Posterior vena cava (tissue), 2 donors: Measurements from ENCODE around the gene DIP2A. TPM values are rescaled to one million over a fixed set of nuclear protein-coding genes. Genes with fewer than 3 reads are reported as not detected.

Source experiments
- DNase-seq: peaks from one replicate; pipeline ENCODE4 v3.0.0-alpha.2; 2020; ENCODE audit warnings: low spot score
- intact Hi-C, 2 donors: fragments of 100-400 bp; cut with DNase I; formaldehyde crosslinking; loops; one replicate each; pipeline versions ENCODE4 v1.14.1 to v1.14.2; 2022 to 2023
- total RNA-seq, 2 donors: library from RNA; stranded (reverse); fragmentation: NEBNext Ultra II Directional; extraction: Animal tissue kit (Norgen Biotek cat#: 25700); gene quantifications; one replicate each; pipeline ENCODE4 v1.2.1, GENCODE V29; 2021
- donor health status: DM: yes; HTN: yes; CAD: no.
- donor health status: DM: yes; HTN: yes; CAD: no.

Gene DIP2A
- total RNA-seq, 2 donors from 2014 or later, result 24.3 to 26.4 TPM

DNA sequence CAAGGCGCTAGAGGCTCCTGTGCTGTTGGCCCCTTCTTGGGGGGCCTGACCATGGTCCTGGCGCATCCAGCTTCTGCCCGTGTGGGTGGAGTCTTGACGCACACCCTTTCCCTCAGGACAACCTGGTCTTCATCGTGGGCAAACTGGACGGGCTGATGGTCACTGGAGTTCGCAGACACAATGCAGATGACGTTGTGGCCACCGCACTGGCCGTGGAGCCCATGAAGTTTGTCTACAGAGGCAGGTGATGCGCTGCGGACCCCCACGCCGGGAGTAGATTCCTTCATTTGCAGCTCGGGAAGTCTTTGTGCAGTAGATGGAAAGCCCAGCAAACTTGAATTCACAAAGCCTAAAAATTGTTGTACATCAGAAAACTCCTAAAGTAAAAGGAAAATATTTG, 88.1 kb downstream of the DIP2A start:
- intact Hi-C loops, result no loop called here
- no peak for DNase-seq

DNA sequence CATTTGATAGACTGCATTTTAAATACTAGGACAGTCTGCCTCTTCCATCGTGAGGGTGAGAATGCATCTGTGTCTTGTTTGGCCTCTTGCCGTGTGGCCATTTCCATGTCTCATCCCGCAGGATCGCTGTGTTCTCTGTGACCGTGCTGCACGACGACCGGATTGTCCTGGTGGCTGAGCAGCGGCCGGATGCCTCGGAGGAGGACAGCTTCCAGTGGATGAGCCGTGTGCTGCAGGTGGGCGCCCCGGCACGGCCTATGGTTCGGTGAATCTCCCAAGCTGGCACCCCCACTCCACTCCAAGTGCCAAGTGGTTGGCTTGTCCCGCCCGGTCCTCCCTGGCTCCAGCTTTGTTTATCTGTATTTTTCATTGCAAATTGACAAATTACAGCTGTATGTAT, 91.0 kb downstream of the DIP2A start:
- DNase-seq, result no peak
- intact Hi-C loops, result no loop called here

GRCh38 chr21:46550116-46550941, 91.6 kb downstream of the DIP2A start:
- intact Hi-C loops, result no loop called here
- DNase-seq, result no peak

DNA sequence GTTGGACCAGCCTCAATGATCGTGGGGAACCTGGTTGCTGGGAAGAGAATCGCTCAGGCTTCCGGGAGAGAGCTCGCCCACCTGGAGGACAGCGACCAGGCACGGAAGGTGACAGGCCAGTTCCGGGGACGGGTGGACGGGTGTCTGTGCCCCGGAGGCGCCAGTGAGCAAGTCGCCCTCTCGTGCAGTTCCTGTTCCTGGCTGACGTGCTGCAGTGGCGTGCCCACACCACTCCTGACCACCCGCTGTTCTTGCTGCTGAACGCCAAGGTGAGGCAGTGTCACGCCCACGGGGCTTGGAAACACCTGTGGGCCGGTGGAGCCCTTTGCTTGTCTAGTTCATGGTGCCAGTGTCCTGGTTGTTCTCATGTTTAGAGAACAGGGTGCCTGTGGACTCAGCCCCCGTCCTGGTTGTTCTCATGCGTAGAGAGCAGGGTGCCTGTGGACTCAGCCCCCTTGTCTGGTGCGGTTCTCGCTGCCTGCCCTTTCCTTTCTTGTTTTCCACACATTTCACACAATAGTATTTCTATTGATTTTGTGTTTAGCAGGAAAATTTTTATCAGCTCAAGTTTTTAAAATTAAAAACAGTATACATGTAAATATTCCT, 93.0 kb downstream of the DIP2A start:
- no peak for DNase-seq
- intact Hi-C loops, result no loop called here

DNA sequence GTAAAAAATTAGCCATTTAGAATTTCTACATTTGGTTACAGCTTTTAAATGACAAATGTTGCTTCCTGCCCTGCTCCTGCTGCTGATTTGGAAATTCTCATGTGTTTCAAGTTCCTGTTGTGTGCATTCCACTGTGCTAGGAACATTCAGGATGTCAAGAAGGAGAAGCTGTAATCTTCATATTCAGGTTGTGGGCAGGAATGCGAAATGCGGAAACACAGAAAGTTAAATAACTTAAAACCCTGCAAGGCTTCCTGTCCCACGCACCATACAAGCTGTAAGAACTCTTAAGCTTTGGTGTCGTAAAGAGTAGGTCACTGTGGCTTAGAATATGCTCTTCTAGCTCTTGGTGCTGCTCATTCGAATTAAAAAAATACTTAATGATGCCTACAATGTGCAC, 93.6 kb downstream of the DIP2A start:
- intact Hi-C loops, result no loop called here
- DNase-seq, result no peak

DNA sequence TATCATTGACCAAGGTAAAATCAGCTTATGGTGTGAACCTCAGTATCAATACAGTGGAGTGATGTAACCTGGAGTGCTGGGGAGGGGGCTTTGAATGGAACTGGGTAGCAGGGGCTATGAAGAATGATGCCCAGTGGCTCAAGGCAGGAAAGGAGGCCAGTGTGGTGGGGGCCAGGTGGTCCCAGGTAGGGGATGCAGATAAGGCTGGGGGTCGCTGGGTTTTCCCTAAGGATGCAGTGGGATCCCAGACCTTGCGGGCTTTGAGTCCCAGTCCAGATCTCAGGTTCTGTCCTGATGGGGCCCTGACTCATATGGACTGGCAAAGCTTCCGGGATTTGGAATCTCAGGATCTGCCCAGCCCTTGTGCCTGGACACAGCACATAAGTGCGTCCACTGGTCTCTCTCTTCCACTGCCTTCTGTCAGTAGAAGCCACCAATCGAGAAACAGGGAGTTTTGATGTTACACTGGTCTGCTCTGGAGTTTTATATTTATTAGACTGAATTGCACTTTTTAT, 94.2 kb downstream of the DIP2A start:
- no peak for DNase-seq
- intact Hi-C loops, result no loop called here

DNA sequence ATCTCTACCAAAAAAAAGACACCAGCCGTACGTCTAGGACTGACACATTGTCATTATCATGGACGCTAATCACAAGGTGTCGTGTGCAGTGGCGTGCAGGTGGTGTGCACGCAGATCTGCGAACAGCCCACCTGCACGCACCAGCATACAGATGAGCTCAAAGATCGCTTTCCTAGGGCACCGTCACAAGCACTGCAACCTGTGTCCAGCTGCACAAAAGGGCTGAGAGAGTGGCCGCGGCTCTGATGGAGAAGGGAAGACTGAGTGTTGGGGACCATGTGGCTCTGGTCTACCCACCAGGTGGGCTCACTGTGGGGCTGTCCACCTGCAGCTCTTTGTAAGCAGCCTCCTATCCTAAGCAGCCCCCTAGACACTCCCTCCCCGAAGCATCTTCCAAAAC, 95.3 kb downstream of the DIP2A start:
- DNase-seq, result no peak

GRCh38 chr21:46554431-46555224, 95.9 kb downstream of the DIP2A start:
- no peak for DNase-seq
- intact Hi-C loops, result no loop called here

More for the DNA sequence above, 95.3 kb downstream of the DIP2A start:
- intact Hi-C loops, result no loop called here

GRCh38 chr21:46555225-46555617, 96.5 kb downstream of the DIP2A start:
- DNase-seq, result no peak
- intact Hi-C loops, result no loop called here

GRCh38 chr21:46555678-46556077, 97.0 kb downstream of the DIP2A start:
- intact Hi-C loops, result no loop called here
- no peak for DNase-seq

- DNase-seq, result no peak
- intact Hi-C loops, result no loop called here
Observed at GRCh38 chr21:46556802-46557201, 98.1 kb downstream of the DIP2A start.

DNA sequence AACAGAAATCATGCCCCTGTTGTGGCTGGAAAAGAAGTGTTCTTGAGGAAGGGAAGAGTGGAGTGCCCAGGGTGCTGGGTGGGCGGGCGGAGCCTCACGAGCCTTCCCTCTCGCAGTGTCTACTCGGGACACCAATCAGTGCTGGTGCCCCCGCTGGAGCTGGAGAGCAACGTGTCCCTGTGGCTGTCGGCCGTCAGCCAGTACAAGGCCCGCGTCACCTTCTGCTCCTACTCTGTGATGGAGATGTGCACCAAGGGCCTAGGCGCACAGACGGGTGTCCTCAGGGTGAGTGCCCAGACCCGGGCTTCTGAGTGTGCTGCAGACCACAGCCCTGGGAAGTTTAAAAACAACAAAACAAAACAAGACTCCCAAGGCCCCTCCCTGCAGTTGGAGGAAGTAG, 98.8 kb downstream of the DIP2A start:
- no peak for DNase-seq
- intact Hi-C loops, result no loop called here

GRCh38 chr21:46557919-46558392, 99.3 kb downstream of the DIP2A start:
- intact Hi-C loops, result no loop called here
- no peak for DNase-seq

- intact Hi-C loops, result no loop called here
- no peak for DNase-seq
Observed at GRCh38 chr21:46559291-46559983, 100.7 kb downstream of the DIP2A start.

DNA sequence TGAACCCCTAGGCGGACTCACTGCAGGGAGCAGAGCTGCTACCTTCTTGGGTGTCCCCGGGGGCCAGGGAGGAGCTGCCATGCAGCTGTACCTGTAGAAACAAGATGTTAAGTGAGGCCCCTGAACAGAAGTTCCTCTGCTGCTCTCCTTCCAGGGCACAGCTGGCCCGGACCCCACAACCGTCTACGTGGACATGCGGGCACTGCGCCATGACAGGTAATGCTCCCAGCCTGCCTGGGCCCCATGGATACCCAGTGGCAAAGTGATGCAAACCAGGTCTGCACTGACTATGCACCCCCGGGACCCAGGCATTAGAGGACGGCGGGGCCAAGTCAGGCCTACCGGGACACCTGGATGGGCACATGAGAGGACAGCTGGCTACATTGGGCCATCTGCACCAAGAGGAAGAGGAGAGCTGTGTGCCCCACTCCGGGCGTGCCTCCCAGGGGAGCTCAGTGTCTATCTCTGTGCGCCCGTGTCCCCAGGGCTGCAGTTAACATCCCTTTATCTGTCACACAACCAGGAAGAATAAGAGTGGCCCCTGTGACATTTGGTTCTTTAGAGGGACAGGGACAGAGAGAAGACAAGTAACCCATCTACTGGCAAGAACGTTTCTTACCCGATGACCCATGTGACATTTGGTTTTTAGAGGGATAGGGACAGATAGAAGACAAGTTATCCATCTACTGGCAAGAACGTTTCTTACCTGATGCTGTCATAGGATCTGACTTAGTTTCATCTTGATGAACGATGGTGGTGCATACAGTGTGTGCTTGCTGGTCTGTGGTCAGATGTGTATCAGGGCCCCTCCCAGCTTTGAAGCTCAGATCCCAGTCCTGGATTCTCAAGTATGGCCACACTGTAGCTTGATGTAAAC, 102.1 kb downstream of the DIP2A start:
- no peak for DNase-seq

DNA sequence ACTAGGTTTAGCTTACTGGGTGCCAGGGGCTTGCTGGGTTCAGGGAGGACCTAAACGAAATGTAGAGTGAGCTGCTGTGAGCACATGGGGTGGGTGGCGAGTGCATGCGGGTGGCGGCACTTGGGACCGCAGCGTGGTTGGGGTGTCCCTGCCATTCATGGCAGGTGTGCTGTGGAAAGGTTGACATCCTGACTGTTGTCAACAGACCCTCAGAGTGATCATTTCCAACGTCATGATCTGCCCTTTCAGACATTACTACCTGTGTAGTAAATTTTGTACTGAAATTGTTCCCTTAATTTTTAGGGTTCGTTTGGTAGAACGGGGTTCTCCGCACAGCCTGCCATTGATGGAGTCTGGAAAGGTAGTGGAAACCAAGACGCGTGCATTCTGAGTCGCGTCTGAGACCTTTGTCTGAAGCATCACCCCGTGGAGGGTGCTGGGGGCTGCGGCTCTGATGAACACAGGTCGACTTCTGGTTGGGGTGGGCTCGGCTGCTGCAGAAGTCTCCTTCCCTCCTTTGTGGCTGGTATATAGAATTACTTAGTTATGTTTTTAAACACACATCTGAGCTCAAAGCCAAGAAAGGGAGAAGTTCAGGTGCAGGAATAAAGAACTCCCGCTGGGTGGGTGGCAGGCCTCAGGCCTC, 102.9 kb downstream of the DIP2A start:
- DNase-seq, result no peak
- intact Hi-C loops, result no loop called here

More for the DNA sequence above, 102.1 kb downstream of the DIP2A start:
- intact Hi-C loops, result no loop called here

- DNase-seq, result no peak
Observed at GRCh38 chr21:46562472-46562871, 103.8 kb downstream of the DIP2A start.

More at GRCh38 chr21:46562472-46562871, 103.8 kb downstream of the DIP2A start:
- intact Hi-C loops, result no loop called here
